HG03108 (cell line): Measurements from ENCODE around the gene CPLX1.

Source experiments
- ATAC-seq: cut with Tn5 transposase; IDR thresholded peaks from one replicate; pipeline ENCODE4 v1.9.1; 2021; ENCODE audit warnings: moderate library complexity; ENCODE audit not compliant: unreplicated experiment

The CPLX1 gene

DNA sequence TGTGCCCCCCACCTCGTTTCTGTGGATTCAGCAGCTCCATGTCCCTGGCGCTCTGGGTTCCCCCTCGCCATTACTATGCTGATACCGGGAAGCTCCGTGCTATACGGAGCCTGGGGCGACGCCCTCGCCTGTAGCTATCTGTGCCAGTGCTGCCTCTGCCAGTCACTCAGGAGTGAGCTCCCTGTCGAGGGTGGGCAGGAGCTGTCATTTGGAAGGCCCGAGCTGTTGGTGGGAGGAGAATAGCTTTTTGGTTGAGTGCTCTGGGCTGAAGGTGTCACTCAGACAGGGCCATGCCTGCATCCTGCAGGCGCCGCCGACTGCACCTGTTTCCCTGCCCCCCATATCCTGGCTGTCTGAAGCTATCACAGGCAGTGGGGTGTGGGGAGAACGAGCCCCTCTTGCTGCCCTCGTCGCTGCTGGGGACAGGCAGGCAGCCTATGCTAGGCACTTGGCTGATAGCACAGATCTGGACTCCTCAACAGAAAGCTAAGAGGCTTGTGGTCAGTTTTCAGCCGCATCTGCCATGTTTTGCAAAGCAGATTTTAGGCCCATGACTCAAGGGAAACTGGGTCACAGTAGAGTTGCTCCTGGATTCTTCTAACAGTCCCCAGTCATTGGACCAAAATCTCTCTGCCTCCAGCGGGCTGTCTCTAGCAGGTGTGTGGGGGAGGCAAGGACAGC, 31.8 kb downstream of the CPLX1 start:
- ATAC-seq, result peak; percentile 36

DNA sequence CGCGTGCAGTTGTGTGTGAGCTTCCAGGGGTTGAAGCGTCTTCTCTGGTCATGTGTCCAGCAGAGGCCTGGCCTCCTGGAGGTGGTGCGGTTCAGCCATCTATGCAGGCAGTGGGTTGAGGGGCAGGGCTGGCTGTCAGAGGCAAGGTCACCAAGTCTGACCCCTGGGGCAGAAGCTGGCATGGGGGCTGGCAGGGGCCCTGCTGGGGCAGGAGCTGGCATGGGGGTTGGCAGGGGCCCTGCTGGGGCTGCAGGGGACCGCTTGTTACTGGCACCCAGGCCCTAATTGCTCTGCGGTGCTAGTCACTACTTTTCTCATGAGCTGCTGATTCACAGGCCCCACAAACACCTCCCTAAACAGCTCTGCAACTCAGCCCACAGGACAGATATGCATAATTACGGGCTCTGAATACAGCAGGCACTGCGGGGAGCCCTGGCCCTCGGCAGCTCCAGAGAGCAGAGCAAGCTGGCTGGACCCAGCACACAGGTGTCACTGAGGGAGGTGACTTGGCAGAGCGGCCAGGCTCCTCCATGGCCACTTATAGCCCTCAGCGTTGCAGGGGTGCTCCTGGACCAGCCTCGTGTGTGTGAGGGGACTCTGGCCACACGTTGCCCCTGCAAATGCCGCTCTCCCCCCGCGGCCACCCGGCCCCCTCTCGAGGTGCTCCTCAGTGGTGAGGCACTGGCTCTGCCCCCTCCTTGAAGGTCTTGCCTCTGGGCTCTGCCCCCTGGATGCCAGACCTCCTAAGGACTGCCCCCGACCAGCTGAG, 32.7 kb downstream of the CPLX1 start:
- ATAC-seq, result no peak

DNA sequence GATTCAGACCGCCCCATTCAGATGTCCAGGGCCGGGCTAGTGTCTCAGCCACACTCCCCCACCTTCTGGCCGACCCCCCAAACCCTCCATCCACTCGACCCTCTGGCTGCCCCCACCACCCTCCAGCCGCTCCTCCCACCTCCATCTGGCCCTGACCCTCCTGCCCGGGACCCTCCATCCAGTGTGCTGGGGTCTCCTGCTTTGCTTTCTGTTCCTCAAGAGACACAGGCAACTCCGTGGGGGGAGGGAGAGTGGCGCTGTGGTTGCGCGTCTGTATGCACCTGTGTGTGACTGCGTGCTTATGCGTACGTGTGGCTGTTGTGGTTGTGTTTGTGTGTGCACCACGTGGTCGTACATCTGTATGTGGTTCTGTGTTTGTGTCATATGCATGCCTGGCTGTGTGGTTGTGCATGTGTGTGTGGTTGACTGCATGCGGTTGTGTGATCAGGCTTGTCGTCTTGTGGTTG, 33.3 kb downstream of the CPLX1 start:
- no peak for ATAC-seq

DNA sequence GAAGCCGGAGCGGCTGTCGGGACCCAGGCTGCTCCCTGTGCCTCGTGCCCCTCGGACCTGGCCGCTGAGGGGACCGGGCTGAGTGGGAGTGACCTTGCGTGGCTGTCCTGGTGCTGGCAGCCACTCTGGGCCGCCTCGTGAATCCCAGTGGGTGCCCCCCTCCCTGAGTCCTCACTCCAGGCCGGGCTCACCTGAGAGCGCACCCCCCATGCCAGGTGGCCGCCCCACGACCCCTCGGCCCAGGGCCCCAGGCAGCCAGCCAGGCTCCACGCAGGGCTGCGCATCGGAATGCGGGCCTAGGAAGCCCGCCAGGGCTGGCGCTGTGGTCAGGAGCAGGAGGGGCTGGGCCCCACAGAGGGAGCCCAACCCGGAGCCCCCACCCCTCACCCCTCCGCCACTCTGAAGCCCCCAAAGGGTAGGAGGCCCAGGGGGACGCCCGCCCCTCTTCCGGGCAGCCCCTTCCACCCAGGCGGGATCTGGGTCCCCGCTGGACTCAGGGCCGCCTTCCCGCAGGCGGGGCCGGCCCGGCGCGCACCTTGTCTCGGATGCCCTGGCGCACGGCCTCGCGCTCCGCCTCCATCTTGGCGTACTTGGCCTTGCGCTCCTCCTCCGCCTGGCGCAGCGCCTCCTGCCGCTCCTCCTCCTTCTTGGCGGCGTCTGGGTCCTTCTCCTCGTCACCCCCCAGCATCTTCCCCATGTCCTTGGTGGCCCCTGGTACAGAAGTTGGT, 33.9 kb downstream of the CPLX1 start:
- ATAC-seq, result no peak

DNA sequence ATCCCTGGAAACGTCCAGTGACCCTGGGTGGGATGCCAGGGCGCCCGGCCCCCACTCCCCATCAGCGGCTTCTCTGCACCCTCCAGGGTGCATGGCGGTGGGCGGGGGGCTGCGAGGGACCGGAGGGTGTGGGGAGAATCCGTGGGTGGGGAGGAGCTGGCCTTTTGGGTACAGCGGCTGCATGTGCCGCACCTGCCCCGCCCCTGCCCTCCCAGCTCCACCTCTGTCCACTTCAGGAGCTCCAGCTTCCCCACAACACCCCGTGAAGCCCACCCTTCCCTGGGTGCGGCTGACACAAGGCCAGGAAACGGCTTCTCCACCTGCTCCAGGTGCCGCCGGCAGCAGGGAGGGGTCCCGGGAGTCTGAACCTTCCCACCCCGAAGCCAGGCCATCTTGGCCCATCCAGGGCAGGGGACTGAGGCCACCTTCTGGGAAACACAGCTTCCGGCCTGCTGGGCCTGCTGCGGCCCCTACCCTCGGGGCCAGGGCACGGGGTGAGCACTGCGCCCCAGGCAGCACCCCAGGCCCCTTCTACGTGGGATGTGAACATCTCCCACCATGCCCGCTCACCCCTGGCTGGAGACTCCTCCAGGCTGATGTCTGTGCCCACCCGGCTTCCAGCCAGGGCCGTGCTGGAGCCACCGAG, 34.6 kb downstream of the CPLX1 start:
- ATAC-seq, result no peak

DNA sequence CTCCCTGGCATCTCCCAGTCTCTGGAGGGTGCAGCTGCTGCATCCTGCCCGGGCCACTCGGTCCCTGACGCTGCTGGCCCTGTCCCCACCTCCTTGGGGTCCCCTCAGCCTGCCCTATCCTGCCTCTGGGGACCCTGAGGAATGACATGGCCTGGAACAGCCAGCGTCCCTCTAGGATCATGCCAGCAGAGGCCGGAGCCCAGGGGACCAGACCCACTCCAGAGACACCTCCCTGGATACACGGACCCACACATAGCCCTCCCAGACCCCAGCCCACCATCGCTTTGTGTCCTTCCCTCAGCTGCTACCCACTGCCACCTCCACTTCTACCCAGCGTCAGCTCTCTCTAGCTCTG, 35.5 kb downstream of the CPLX1 start:
- ATAC-seq, result no peak

DNA sequence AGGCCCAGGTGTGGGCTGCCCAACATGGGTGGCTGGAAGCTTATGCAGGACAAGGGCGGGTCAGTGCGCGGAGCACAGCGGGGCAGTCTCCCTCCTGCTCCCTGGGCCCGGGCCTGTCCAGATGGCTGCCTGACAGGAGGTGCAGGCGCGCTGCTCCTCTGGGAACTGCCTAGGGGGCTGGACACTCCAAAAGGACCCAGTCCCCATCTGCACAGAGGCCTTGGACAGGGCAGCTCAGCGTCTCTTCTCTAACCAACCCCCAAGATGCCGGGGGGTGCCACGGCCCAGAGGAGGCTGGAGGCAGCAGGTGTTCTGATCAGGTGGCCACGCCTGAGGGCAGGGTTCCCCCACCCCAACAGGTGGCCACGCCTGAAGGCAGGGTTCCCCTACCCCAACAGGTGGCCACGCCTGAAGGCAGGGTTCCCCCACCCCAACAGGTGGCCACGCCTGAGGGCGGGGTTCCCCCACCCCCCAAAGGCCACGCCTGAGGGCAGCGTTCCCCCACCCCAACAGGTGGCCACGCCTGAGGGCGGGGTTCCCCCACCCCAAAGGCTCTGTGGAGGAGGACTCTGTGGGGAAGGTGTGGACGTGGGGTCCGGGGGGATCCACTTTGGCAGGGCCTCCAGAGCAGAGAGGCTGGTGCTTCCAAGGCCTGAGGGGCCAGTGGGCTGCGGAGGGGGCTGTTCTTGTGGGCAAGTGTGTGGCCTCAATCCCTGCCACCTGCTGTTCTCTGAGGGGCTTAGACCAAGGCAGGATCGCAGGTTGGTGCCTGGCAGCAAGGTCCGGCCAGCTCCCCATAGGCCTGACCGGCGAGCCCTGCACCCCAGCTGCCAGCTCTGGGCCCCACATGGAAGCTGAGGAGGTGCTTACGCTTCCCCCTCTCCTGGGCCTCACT, 36.1 kb downstream of the CPLX1 start:
- ATAC-seq, result no peak

DNA sequence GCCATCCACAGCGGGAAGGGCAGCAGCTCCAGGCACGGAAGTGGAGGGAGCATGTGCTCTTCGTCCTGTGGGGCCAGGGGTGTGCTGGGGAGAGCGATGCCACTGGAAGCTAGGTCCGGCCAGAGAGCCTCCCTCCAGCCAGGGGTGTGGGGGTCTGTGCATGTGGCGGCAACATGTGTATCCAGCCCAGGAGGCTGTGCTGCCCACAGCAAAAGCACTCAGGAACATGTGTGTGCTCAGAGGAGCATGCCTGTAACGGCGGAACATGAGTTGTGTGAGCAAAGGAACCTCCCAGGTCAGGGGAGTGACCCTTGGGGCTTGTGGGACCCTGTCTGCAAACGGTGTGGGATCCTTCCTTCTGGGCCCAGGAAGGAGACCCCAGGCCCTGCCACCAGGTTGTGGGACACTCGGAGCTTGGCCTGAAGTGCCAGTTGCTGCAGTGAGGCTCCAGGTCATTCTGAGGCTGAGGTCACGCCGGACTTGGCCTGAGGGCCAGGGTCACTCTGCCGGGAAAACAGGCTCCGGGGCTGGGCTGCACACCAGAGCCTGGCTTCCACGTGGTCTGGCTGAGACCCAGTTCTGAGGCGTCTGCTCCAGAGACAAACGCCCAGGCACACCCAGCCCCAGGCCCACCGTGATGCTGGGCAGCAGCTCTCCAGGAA, 37.2 kb downstream of the CPLX1 start:
- no peak for ATAC-seq

DNA sequence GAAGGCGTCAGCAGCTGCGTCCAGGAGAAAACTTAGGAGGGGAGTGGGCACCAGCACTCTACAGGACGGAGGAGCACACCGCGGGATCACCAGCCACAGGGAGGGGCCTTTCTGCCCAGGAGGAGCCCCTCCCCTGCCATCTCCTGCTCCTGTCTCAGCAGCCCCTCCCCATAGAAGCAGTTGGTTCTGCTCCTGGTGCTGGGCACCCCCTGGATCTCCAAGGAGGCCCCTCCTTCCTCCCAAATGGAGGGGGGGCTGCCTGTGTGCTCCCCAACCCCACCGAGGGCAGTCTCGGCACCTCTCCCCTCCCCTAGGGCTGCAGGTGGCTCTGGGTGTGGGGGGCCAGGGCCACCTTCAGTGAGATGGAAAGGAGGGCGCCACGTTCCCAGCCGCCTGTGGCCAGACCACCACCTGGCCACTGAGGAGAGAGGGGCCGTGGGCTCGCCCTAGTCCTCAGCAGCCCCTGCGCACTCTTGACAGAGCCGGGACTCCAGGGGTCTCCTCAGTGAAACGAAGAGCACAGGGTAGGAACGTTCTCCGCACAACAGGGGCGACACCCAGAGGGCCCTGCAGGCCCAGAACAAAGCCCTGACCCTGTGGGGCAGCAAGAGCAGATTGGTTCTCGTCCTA, 37.8 kb downstream of the CPLX1 start:
- ATAC-seq, result no peak

DNA sequence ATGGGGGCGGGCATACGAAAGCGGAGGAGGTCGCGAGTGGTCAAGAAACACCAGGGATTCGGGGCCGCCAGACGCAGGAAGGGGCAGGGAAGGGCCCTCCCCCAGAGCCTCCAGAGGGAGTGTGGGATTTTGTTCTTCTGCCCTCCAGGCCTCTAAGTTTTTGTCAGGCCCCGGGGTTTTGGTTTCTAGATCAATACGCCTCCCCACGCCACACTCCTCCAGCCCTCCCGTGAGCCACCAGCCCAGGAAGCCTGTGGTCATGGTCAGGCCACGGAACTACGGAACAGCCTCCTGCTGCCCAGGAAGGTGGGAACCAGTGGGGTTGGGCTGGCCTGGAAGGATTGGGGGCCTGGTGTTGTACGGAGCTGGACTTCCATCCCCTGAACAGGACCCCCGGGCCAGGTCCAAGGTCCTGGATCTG, 38.4 kb downstream of the CPLX1 start:
- no peak for ATAC-seq

DNA sequence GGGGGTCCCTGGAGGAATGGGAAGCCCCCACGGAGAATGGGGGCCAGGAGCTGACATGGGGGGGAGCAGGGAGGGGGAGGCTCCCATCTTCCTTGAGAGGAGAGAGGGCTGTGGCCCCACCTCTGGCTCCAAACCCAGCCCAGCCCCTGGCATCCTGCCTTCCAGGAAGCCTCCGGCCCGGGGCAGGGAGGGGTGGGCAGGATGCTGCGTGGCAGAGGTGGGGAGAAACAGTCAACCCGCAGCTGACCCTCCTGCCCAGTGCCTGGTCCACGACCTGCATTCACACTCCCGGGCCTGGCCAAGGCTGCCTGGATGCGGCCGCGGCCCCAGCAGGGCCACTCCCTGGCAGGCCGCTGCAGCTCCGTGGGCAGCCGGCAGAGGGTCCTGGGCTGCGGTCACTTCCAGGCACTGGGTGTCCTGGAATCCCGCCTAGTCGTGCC, 39.0 kb downstream of the CPLX1 start:
- no peak for ATAC-seq

DNA sequence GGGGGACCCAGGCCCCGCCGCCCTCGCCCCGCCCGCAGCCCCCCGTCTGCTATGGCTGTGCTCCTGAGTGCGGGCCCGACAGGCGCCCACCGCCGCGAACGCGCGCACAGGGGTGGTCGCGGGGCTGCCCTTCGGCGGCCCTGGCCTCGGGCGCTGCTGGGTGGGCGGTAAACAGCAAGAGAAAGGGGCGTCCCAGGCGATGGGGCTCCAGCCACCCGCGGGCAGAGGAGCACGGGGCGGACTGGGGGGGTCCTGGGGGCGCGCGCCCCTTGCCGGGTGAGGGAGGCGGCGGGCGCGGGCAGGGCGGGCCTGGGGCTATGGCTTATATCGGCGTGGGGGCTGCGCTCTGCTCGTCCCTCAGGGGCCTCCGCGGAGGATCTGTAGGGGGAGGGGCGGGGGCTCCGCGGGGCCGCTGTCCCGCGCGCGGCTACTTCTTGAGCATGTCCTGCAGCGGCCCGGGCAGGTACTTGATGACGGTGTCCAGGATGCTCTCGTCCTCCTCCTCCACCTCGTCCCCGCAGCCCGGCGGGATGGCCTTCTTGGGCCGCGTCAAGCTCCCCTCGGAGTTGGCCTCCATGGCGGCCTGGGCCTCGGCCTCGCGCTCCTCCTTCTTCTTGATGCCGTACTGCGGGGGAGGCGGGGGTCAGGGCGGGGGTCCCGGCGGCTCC, 39.7 kb downstream of the CPLX1 start:
- no peak for ATAC-seq

DNA sequence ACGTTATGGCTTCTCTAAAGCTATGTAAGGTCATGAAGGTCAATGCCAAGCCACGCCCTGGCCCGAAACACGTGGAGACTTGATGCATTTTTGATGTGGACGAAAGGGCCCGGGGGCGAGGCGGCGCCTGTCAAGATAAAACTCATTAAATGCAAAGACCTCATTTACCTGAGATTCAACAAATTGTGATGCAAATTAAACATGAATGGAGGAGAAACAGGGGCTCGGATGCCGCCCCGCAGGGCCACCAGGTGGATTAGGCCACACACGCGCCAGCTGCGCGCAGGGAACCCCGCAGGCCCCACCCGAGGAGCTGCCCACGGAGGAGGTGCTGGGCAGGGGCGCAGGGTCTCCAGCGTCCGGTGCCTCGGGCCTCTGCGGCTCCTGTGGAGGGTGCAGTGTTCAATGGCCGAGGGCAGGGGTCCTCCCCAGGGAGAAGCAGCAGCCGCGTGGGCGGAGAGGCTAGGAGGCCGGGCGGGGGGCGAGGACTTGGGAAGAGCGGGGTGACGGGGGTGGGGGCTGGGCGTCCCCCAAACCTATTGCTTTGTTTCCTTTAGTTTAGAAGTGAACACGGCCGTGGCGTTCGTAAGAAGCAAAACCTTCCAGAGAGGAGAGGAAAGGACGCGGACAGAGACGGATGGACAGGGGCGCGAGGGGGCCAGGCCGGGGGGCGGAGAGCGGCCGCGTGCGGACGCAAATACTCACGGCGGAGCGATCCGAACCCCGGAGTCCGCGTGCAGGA, 40.4 kb downstream of the CPLX1 start:
- no peak for ATAC-seq

DNA sequence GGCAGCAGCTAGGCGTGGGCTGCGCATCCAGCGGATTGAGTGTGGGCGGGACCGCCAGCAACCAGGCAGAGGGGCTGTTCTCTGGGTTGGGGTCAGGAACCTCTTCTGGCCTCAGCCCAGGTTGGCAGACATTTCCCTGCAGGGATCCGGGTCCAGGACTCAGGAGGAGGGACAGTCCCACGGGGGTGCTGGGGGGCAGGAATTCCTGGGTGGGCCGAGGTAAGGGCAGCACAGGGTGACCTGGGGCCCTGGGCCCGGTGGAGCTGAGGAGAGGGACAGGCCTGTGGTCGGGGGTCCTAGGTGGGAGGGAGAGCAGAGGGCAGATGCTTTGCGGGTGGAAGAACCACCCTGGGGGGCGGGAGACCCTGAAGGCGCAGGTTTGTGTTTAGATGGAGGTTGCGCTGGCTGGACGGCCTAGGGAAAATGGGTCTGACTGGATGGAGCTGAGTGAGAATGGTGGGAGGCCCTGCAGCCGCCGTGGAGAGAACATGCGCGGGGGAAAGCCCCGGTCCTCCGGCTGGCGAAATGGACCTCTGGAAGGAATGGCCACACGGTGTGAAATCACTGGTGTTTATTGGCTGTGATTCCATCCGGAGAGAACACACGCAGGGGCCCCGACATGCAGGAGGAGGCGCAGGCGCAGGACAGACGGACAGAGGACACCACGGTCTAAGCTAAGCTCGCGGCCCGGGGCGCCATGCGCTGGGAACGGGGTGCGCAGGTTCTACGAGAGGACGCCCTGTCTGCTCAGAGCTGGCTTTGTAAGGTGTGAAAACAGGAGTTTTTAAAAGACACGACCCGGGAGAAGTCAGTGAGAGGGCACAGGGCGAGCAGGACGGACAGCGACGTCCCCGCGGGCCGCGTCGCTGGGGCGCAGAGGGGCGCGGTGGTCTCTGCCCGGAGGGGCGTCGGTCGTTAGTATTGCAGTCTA, 41.3 kb downstream of the CPLX1 start:
- ATAC-seq, result no peak

DNA sequence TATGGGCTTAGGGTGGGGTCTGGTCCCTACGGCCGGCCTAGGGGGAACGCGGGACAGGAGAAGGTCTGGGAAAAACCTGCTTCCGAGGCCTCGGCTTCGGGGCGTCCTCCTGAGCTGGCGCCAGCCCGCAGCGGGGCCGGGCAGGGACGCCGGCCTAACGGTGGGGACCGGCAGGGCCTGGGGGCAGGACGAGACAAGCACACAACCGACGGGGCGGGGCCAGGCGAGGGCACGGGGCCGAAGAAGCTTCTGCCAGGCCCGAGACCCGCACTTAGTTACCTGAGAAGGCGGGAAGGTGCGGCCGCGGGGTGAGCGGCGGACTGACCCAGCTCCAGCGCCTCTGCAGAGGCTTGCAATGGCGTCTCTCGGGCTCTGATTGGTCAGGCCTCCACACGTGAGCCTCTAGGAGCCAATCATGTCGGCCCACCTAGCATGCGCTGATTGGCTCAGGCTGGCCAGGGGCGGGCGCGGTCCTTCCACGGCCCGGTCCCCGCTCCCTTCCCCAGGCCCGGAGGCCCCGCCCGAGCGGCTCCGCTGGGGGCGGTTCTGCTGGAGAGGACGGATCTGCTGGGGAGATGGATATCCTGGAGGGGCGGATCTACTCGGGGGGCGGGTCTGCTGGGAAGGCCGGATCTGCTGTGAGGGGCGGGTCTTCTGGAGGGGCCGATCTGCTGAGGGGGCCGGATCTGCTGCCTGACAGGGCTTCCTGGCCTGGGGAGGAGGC, 44.3 kb downstream of the CPLX1 start:
- peak; percentile 95 for ATAC-seq

DNA sequence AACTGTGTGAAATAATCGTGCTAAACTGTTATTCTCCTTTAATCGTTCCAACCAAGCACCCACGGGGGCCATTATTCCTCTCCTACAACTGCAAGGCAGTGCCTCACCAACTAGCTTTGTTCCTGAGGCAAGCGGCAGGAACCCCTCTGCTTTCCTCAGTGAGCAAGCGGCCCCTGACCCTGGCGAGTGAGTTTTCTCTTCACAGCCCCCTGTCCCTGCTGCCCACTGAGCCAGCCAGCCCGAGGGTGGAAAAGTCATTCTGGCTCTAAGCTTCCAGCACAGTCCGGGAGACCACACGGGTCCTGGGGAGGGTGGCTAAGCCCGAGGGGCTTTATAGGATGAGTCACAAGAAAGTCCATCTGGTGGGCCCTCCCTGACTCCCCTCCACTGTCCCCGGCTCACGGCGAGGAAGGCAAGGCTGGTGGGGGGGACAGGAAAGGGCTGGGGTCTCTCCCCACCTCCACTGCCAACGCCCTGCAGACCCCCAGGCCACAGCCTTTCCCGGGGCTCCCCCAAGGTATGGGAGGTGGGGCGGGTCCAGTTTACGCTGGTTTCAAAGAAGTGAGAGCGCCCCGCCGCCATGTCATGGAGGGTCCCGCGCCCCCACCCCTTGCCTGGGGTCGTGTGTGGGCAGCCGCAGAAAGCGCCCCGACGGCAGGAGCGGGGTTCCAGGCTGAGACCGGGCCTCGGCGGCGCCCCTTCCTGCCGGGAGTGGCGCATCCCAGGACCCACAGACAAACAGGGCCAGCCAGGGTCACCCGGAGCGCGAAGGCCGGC, 45.0 kb downstream of the CPLX1 start:
- ATAC-seq, result no peak
